Measurements from ENCODE around the gene AKAP12. TPM values are rescaled to one million over a fixed set of nuclear protein-coding genes. Genes with fewer than 3 reads are reported as not detected.

Gene AKAP12
- total RNA-seq, 1 experiment from 2014 or later: 90.0 TPM

- TF ChIP-seq HMGXB4 (CRISPR knock-in tag; IDR thresholded peaks at IDR 0.05) (no peak), CBFB (CRISPR knock-in tag; IDR thresholded peaks at IDR 0.05; ENCODE audit: low read depth) (no peak), NFATC4 (CRISPR knock-in tag; IDR thresholded peaks at IDR 0.05) (no peak), ELF4 (CRISPR knock-in tag; IDR thresholded peaks at IDR 0.05; ENCODE audit: low read depth) (no peak), OVOL2 (CRISPR knock-in tag; IDR thresholded peaks at IDR 0.05; ENCODE audit: borderline replicate concordance) (no peak), SP1 (CRISPR knock-in tag; conservative IDR thresholded peaks at IDR 0.05) (no peak)
- TF ChIP-seq, protein P1, sequence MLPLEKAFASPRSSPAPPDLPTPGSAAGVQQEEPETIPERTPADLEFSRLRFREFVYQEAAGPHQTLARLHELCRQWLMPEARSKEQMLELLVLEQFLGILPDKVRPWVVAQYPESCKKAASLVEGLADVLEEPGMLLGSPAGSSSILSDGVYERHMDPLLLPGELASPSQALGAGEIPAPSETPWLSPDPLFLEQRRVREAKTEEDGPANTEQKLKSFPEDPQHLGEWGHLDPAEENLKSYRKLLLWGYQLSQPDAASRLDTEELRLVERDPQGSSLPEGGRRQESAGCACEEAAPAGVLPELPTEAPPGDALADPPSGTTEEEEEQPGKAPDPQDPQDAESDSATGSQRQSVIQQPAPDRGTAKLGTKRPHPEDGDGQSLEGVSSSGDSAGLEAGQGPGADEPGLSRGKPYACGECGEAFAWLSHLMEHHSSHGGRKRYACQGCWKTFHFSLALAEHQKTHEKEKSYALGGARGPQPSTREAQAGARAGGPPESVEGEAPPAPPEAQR (CRISPR knock-in tag; IDR thresholded peaks at IDR 0.05): no peak
Measured at GRCh38 chr6:151285122-151285521, 45.4 kb downstream of the AKAP12 start (continued).

- ATAC-seq (no peak), DNase-seq (ENCODE audit: low spot score) (no peak)
- POLR2A ChIA-PET: interaction anchor here (0.7 kb wide), 1 partner anchor 25 kb away, joined by 3 read pairs; no protein-coding TSS in a partner anchor
- no peaks in the 10 kb centered on the region for H3K36me3 Mint-ChIP-seq
- no peaks in the 10 kb centered on the region for H3K27me3 Mint-ChIP-seq (ENCODE audit: low read depth)
- H3K4me1 Mint-ChIP-seq: peaks cover 38% of the 10 kb centered on the region
- CTCF ChIA-PET: no interaction called here
- H3K4me3 Mint-ChIP-seq: no peak overlapping the region
- peak overlapping the region; percentile 53 for H3K27ac Mint-ChIP-seq
- H3K9me3 Mint-ChIP-seq: peaks cover 3% of the 10 kb centered on the region; the same call in 1 of the 2 replicates
- TF ChIP-seq IRF2 (CRISPR knock-in tag; IDR thresholded peaks at IDR 0.05; ENCODE audit: borderline replicate concordance, low read depth) (no peak), MAX (CRISPR knock-in tag; IDR thresholded peaks at IDR 0.05) (no peak), ZNF138 (CRISPR knock-in tag; conservative IDR thresholded peaks at IDR 0.05) (no peak), ZNF263 (CRISPR knock-in tag; IDR thresholded peaks at IDR 0.05; ENCODE audit: low read depth) (no peak)
- TF ChIP-seq, protein P2, sequence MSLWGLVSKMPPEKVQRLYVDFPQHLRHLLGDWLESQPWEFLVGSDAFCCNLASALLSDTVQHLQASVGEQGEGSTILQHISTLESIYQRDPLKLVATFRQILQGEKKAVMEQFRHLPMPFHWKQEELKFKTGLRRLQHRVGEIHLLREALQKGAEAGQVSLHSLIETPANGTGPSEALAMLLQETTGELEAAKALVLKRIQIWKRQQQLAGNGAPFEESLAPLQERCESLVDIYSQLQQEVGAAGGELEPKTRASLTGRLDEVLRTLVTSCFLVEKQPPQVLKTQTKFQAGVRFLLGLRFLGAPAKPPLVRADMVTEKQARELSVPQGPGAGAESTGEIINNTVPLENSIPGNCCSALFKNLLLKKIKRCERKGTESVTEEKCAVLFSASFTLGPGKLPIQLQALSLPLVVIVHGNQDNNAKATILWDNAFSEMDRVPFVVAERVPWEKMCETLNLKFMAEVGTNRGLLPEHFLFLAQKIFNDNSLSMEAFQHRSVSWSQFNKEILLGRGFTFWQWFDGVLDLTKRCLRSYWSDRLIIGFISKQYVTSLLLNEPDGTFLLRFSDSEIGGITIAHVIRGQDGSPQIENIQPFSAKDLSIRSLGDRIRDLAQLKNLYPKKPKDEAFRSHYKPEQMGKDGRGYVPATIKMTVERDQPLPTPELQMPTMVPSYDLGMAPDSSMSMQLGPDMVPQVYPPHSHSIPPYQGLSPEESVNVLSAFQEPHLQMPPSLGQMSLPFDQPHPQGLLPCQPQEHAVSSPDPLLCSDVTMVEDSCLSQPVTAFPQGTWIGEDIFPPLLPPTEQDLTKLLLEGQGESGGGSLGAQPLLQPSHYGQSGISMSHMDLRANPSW (CRISPR knock-in tag; conservative IDR thresholded peaks at IDR 0.05; ENCODE audit: low read depth): no peak
Measured at GRCh38 chr6:151286214-151286613, 46.4 kb downstream of the AKAP12 start.

GRCh38 chr6:151288712-151289398 is 49.1 kb downstream of the AKAP12 start:
- H3K36me3 Mint-ChIP-seq: no peaks in the 10 kb centered on the region
- no peak for TF ChIP-seq OVOL2 (CRISPR knock-in tag; IDR thresholded peaks at IDR 0.05; ENCODE audit: borderline replicate concordance)
- TF ChIP-seq SMAD3 (CRISPR knock-in tag; IDR thresholded peaks at IDR 0.05; ENCODE audit: borderline replicate concordance): no peak
- TF ChIP-seq TCF7 (CRISPR knock-in tag; IDR thresholded peaks at IDR 0.05; ENCODE audit: low read depth): no peak
- TF ChIP-seq GTF2I (CRISPR knock-in tag; conservative IDR thresholded peaks at IDR 0.05): no peak
- no peak for TF ChIP-seq ZNF416 (CRISPR knock-in tag; IDR thresholded peaks at IDR 0.05)
- TF ChIP-seq, protein P3, sequence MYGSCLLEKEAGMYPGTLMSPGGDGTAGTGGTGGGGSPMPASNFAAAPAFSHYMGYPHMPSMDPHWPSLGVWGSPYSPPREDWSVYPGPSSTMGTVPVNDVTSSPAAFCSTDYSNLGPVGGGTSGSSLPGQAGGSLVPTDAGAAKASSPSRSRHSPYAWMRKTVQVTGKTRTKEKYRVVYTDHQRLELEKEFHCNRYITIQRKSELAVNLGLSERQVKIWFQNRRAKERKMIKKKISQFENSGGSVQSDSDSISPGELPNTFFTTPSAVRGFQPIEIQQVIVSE (CRISPR knock-in tag; IDR thresholded peaks at IDR 0.05; ENCODE audit: borderline replicate concordance): no peak
- no peak for TF ChIP-seq RORB (CRISPR knock-in tag; IDR thresholded peaks at IDR 0.05)
- TF ChIP-seq, protein P4, sequence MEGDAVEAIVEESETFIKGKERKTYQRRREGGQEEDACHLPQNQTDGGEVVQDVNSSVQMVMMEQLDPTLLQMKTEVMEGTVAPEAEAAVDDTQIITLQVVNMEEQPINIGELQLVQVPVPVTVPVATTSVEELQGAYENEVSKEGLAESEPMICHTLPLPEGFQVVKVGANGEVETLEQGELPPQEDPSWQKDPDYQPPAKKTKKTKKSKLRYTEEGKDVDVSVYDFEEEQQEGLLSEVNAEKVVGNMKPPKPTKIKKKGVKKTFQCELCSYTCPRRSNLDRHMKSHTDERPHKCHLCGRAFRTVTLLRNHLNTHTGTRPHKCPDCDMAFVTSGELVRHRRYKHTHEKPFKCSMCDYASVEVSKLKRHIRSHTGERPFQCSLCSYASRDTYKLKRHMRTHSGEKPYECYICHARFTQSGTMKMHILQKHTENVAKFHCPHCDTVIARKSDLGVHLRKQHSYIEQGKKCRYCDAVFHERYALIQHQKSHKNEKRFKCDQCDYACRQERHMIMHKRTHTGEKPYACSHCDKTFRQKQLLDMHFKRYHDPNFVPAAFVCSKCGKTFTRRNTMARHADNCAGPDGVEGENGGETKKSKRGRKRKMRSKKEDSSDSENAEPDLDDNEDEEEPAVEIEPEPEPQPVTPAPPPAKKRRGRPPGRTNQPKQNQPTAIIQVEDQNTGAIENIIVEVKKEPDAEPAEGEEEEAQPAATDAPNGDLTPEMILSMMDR (IDR thresholded peaks at IDR 0.05): no peak

More at GRCh38 chr6:151288712-151289398, 49.1 kb downstream of the AKAP12 start:
- ChIA-PET POLR2A (interaction anchor here (0.7 kb wide), 1 partner anchor 269 kb away, joined by 3 read pairs; no protein-coding TSS in a partner anchor), CTCF (interaction anchor here (0.6 to 1.6 kb wide), 2 partner anchors 35 to 470 kb away, joined by 4 to 8 read pairs; no protein-coding TSS in a partner anchor)
- no peak overlapping the region for H3K4me3 Mint-ChIP-seq
- peaks cover 3% of the 10 kb centered on the region; the same call in 1 of the 2 replicates for H3K9me3 Mint-ChIP-seq
- DNase-seq (ENCODE audit: low spot score) (no peak), ATAC-seq (no peak)
- peaks cover 46% of the 10 kb centered on the region for H3K4me1 Mint-ChIP-seq
- no peaks in the 10 kb centered on the region for H3K27me3 Mint-ChIP-seq (ENCODE audit: low read depth)
- H3K27ac Mint-ChIP-seq: no peak overlapping the region

Data from WTC11 (cell line).